Colonic mucosa (tissue), 4 donors: ENCODE results near the gene RAC3. TPM values are rescaled to one million over a fixed set of nuclear protein-coding genes. Genes with fewer than 3 reads are reported as not detected.

Source experiments
- DNase-seq: peaks from one replicate; pipeline ENCODE4 v3.0.0-alpha.2; 2020
- H3K27ac ChIP-seq: fragments of 200-600 bp; one replicate; pipeline ENCODE4 v1.8.0; 2021
- H3K27me3 ChIP-seq: fragments of 200-600 bp; one replicate; pipeline ENCODE4 v1.8.0; 2021
- H3K36me3 ChIP-seq: fragments of 200-600 bp; one replicate; pipeline ENCODE4 v1.8.0; 2021
- H3K4me1 ChIP-seq: fragments of 200-600 bp; one replicate; pipeline ENCODE4 v1.8.0; 2021; ENCODE audit warnings: mild to moderate bottlenecking
- H3K4me3 ChIP-seq: fragments of 200-600 bp; one replicate; pipeline ENCODE4 v1.8.0; 2021
- H3K9ac ChIP-seq, 2 donors: one replicate each; pipeline ENCODE4 v1.7.0; 2013; ENCODE audit warnings: control low read depth in 2 of 2, low read depth in 2 of 2, low read length in 2 of 2
- H3K9me3 ChIP-seq: fragments of 200-600 bp; one replicate; pipeline ENCODE4 v1.8.0; 2021
- intact Hi-C: fragments of 100-400 bp; cut with DNase I; formaldehyde crosslinking; loops from one replicate; pipeline ENCODE4 v1.14.1; 2022
- total RNA-seq, 2 donors: library from RNA; stranded (reverse); fragmentation: NEBNext Ultra II Directional in 1 of 2; extraction: Animal tissue kit (Norgen Biotek cat#: 25700) in 1 of 2; gene quantifications; one replicate each; pipeline ENCODE4 v1.2.1, GENCODE V29; 2021
- TF ChIP-seq, protein P1 (sequence below): fragments of 200-600 bp; IDR thresholded peaks from one replicate; pipeline ENCODE4 v1.8.0; 2022; ENCODE audit warnings: antibody characterized with exemption, mild to moderate bottlenecking
- donor health status: healthy.
- donor health status: DM: no; HTN: no; CAD: no.
- donor health status: DM: no; HTN: no; CAD: no.

RAC3 gene
- total RNA-seq, 2 donors from 2014 or later = 7.0 to 16.6 TPM

DNA sequence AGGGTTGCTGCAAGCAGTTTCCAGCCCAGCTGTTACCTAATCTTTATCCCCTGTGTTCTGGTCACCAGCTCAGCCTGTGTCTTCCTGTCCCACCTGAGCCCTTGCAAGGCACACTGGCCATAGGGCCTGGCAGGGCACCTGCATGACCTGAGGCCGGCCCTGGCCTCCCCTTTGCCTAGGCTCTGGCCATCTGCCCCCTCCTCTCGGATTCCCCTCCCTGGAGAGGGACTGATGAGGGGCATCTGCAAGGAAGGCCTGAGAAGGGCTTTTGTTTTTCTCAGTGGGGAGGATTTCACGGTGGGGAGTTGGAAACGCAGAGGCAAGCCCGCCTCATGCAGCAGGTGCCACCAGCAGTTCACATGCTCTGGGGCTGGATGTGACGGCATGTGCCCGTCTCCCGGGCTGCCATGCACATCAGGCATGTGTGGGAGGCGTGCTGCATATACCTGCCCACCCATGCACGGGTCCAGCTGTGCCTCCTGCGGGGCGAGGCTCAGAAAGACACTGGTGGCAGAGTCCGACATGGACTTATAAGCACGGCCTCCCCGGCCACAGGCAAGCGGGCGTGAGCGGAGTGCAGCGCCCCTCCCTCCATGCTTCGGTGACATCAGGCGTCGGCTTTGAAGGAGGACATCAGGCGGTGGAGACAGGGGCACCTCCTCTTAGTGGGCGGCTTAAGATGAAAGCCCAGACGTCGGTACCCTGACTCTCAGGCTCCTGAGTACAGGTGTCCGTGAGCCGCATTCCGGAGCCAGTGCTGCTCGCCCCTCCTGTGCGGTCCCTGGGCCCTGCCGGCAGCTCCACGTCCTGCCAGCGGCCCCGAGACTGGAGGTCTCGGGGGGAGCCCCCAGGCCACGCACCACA lies 37.5 kb upstream of the RAC3 start:
- peaks cover 14% of the 10 kb centered on the region for H3K4me1 ChIP-seq
- no peak overlapping the region for H3K27ac ChIP-seq
- TF ChIP-seq, protein P1, sequence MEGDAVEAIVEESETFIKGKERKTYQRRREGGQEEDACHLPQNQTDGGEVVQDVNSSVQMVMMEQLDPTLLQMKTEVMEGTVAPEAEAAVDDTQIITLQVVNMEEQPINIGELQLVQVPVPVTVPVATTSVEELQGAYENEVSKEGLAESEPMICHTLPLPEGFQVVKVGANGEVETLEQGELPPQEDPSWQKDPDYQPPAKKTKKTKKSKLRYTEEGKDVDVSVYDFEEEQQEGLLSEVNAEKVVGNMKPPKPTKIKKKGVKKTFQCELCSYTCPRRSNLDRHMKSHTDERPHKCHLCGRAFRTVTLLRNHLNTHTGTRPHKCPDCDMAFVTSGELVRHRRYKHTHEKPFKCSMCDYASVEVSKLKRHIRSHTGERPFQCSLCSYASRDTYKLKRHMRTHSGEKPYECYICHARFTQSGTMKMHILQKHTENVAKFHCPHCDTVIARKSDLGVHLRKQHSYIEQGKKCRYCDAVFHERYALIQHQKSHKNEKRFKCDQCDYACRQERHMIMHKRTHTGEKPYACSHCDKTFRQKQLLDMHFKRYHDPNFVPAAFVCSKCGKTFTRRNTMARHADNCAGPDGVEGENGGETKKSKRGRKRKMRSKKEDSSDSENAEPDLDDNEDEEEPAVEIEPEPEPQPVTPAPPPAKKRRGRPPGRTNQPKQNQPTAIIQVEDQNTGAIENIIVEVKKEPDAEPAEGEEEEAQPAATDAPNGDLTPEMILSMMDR = no peak
- no peaks in the 10 kb centered on the region for H3K27me3 ChIP-seq
- H3K9ac ChIP-seq = no peak overlapping the region
- intact Hi-C loops = no loop called here
- H3K4me3 ChIP-seq = no peak overlapping the region
- H3K9me3 ChIP-seq = no peaks in the 10 kb centered on the region
- H3K36me3 ChIP-seq = no peaks in the 10 kb centered on the region
- DNase-seq = no peak

- H3K9ac ChIP-seq = no peak overlapping the region
- no peak overlapping the region for H3K27ac ChIP-seq
These were observed 36.6 kb upstream of the RAC3 start for GRCh38 chr17:81994593-81995462.

DNA sequence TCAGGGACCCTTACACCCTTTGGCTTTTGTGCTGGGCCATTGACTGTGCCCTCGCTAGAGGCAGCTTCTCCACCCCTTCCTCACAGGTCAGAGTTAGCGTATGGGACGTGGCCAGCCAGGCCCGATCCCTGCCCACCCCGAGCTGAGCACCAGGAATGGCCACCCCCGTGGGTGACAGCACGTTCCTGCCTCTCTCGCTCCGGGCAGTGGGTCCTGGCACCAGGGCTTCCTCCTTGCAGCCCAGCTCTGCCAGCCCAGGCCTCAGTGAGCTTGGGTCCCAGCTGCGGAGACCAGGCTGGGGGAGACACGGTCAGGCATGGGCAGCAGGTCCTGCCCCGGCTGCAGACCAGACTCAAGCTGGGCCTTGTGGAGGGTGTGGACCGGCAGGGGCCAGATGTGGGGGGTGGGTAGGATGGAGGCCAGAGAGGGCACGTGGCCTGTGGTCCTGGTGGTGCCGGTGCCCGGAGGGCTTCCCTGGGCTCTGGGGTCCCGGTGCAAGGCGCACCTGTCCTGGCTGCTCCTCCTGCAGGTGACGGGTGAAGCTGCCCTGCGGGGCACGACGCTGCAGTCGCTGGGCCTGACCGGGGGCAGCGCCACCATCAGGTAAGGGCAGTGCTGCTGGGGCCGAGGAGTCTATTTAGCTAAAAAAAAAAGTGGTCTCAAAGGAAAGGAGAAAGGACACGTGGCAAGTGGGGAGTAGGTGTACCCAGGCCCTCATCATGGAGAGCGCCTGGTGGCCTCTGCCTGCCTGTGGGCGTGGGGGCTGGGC lies 35.8 kb upstream of the RAC3 start:
- Histone ChIP-seq H3K4me3 (no peak overlapping the region), H3K4me1 (peaks cover 14% of the 10 kb centered on the region), H3K36me3 (no peaks in the 10 kb centered on the region), H3K27me3 (no peaks in the 10 kb centered on the region), H3K9ac (no peak overlapping the region), H3K27ac (no peak overlapping the region), H3K9me3 (no peaks in the 10 kb centered on the region)
- no peak for DNase-seq
- intact Hi-C loops = no loop called here
- TF ChIP-seq, protein P1 = no peak

More at GRCh38 chr17:81994593-81995462, 36.6 kb upstream of the RAC3 start:
- peaks cover 14% of the 10 kb centered on the region for H3K4me1 ChIP-seq
- intact Hi-C loops = no loop called here
- DNase-seq = no peak
- no peak overlapping the region for H3K4me3 ChIP-seq
- TF ChIP-seq, protein P1 = no peak
- no peaks in the 10 kb centered on the region for H3K36me3 ChIP-seq
- no peaks in the 10 kb centered on the region for H3K27me3 ChIP-seq
- H3K9me3 ChIP-seq = no peaks in the 10 kb centered on the region

GRCh38 chr17:81996232-81996756 lies 35.2 kb upstream of the RAC3 start:
- no peak overlapping the region for H3K27ac ChIP-seq
- DNase-seq = no peak
- TF ChIP-seq, protein P1 = no peak
- H3K9me3 ChIP-seq = no peaks in the 10 kb centered on the region
- H3K4me3 ChIP-seq = no peak overlapping the region
- H3K4me1 ChIP-seq = peaks cover 11% of the 10 kb centered on the region
- intact Hi-C loops = no loop called here
- H3K9ac ChIP-seq = no peak overlapping the region
- no peaks in the 10 kb centered on the region for H3K27me3 ChIP-seq
- no peaks in the 10 kb centered on the region for H3K36me3 ChIP-seq
